Parathyroid adenoma (tissue), 2 donors: ENCODE results near the gene CTNNA1.

ENCODE experiments used
- H2AFZ ChIP-seq: fragments of 300-600 bp; sonication (generic); one replicate; pipeline ENCODE4 v1.7.0; 2017; ENCODE audit warnings: antibody characterized with exemption, mild to moderate bottlenecking
- H3K27ac ChIP-seq: fragments of 300-600 bp; sonication (generic); one replicate; pipeline ENCODE4 v1.7.0; 2017
- H3K27me3 ChIP-seq: fragments of 300-600 bp; sonication (generic); one replicate; pipeline ENCODE4 v1.7.0; 2017; ENCODE audit warnings: low read length; ENCODE audit not compliant: control insufficient read depth, insufficient read depth
- H3K36me3 ChIP-seq: fragments of 300-600 bp; sonication (generic); one replicate; pipeline ENCODE4 v1.7.0; 2017; ENCODE audit warnings: low read length; ENCODE audit not compliant: control insufficient read depth, insufficient read depth
- H3K4me1 ChIP-seq: fragments of 300-600 bp; sonication (generic); one replicate; pipeline ENCODE4 v1.7.0; 2017; ENCODE audit warnings: control low read depth
- H3K4me2 ChIP-seq: fragments of 300-600 bp; sonication (generic); one replicate; pipeline ENCODE4 v1.7.0; 2017; ENCODE audit warnings: low read length
- H3K4me3 ChIP-seq: fragments of 300-600 bp; sonication (generic); one replicate; pipeline ENCODE4 v1.7.0; 2017; ENCODE audit warnings: low read depth, low read length
- H3K79me2 ChIP-seq: fragments of 300-600 bp; sonication (generic); one replicate; pipeline ENCODE4 v1.7.0; 2017; ENCODE audit warnings: control low read depth
- H3K9ac ChIP-seq: fragments of 300-600 bp; sonication (generic); one replicate; pipeline ENCODE4 v1.7.0; 2017; ENCODE audit warnings: mild to moderate bottlenecking
- H3K9me3 ChIP-seq: fragments of 300-600 bp; sonication (generic); one replicate; pipeline ENCODE4 v1.7.0; 2017; ENCODE audit warnings: low read length; ENCODE audit not compliant: control insufficient read depth
- CTCF ChIP-seq: fragments of 300-600 bp; sonication (generic); IDR thresholded peaks from one replicate; pipeline ENCODE4 v1.7.0; 2017; ENCODE audit warnings: antibody characterized with exemption, mild to moderate bottlenecking
- donor health status: primary hyperparathyroidism.

CTNNA1 gene

GRCh38 chr5:138946831-138947560 lies 193.8 kb downstream of the CTNNA1 start:
- H3K9ac ChIP-seq, result no peak overlapping the region

GRCh38 chr5:138947780-138948179 lies 194.6 kb downstream of the CTNNA1 start:
- Histone ChIP-seq H3K9me3 (no peaks in the 10 kb centered on the region), H3K27me3 (no peaks in the 10 kb centered on the region), H3K4me1 (peaks cover 15% of the 10 kb centered on the region), H3K27ac (no peak overlapping the region), H3K4me2 (no peak overlapping the region), H3K79me2 (peaks cover 4% of the 10 kb centered on the region), H3K4me3 (no peak overlapping the region), H3K36me3 (no peaks in the 10 kb centered on the region), H3K9ac (no peak overlapping the region), H2AFZ (no peak overlapping the region)
- no peak for TF ChIP-seq CTCF

More at GRCh38 chr5:138946831-138947560, 193.8 kb downstream of the CTNNA1 start:
- no peak overlapping the region for H3K4me3 ChIP-seq
- TF ChIP-seq CTCF, result no peak
- no peaks in the 10 kb centered on the region for H3K36me3 ChIP-seq
- H3K27ac ChIP-seq, result no peak overlapping the region
- no peaks in the 10 kb centered on the region for H3K9me3 ChIP-seq
- H3K79me2 ChIP-seq, result peaks cover 4% of the 10 kb centered on the region
- no peaks in the 10 kb centered on the region for H3K27me3 ChIP-seq
- no peak overlapping the region for H2AFZ ChIP-seq
- peaks cover 11% of the 10 kb centered on the region for H3K4me1 ChIP-seq
- H3K4me2 ChIP-seq, result no peak overlapping the region

- Histone ChIP-seq H3K27ac (no peak overlapping the region), H3K4me2 (no peak overlapping the region), H3K9ac (no peak overlapping the region), H3K36me3 (no peaks in the 10 kb centered on the region), H3K4me1 (peaks cover 23% of the 10 kb centered on the region), H3K27me3 (no peaks in the 10 kb centered on the region), H3K9me3 (no peaks in the 10 kb centered on the region), H3K79me2 (peaks cover 4% of the 10 kb centered on the region), H3K4me3 (no peak overlapping the region), H2AFZ (no peak overlapping the region)
- TF ChIP-seq CTCF, result no peak
These were observed 195.4 kb downstream of the CTNNA1 start for GRCh38 chr5:138948471-138949222.

- Histone ChIP-seq H3K9ac (no peak overlapping the region), H3K27ac (no peak overlapping the region)
These were observed 196.0 kb downstream of the CTNNA1 start for GRCh38 chr5:138949223-138949574.

More at GRCh38 chr5:138949223-138949574, 196.0 kb downstream of the CTNNA1 start:
- Histone ChIP-seq H3K9me3 (no peaks in the 10 kb centered on the region), H3K36me3 (no peaks in the 10 kb centered on the region), H3K79me2 (peaks cover 4% of the 10 kb centered on the region), H3K4me2 (no peak overlapping the region), H3K4me3 (no peak overlapping the region), H2AFZ (no peak overlapping the region), H3K4me1 (peaks cover 26% of the 10 kb centered on the region), H3K27me3 (no peaks in the 10 kb centered on the region)
- TF ChIP-seq CTCF, result no peak
